Measurements from ENCODE around the gene PSMD5.

PSMD5 gene

DNA sequence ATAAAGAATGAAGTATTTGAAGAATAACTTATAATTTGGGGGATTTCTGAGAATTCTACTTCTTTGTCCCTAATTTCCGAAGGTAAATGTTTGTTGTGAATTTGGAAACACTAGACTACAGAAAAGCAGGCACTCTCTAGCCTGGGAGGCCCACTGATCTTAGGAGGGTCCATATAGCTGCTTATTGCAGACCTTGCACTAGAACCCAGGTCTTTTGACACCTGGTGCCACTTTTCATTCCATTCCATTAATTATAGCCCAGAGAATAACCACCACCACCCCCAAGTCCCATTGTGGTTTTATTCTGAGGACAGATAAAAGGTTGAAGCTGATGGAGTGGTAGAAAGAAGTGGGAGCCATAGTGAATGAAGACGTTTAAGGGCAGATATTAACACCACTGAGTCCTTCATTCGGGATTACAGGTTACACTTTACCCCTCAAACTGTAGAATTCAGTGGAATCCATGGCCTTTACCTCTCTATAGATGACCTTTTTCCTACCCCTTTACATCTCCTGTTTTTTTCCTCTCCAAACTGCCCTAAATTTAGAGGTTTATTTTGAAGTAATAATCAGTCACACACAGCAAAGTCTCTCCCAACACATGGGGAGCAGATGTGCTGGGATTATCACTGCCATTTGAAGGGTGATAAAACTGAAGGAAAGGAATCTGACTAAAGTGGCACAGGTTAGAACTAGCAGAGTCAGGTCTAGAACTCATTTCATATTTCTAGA is 12.0 kb upstream of the PSMD5 start:
- TF ChIP-seq ZFX (IDR thresholded peaks at IDR 0.05): no peak
- TF ChIP-seq, protein P1, sequence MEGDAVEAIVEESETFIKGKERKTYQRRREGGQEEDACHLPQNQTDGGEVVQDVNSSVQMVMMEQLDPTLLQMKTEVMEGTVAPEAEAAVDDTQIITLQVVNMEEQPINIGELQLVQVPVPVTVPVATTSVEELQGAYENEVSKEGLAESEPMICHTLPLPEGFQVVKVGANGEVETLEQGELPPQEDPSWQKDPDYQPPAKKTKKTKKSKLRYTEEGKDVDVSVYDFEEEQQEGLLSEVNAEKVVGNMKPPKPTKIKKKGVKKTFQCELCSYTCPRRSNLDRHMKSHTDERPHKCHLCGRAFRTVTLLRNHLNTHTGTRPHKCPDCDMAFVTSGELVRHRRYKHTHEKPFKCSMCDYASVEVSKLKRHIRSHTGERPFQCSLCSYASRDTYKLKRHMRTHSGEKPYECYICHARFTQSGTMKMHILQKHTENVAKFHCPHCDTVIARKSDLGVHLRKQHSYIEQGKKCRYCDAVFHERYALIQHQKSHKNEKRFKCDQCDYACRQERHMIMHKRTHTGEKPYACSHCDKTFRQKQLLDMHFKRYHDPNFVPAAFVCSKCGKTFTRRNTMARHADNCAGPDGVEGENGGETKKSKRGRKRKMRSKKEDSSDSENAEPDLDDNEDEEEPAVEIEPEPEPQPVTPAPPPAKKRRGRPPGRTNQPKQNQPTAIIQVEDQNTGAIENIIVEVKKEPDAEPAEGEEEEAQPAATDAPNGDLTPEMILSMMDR (conservative IDR thresholded peaks at IDR 0.05): no peak
- no peak overlapping the region for H3K27ac ChIP-seq

DNA sequence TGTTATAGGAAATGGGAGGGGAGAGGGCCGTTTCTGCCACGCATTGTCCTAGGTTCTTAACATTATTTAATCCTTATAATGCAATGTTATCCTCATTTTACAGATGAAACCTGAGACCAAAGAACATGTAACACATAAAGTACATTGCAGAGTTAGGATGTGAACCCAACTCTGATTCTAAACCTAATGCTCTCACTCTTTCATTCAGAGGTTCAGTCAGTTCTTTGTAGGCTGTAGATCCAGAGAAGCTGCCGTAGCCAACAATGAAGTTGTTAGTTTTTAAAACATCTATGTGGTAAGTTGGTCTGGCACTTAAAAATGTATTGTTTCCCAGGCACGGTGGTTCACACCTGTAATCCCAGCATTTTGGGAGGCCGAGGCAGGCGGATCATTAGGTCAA is 10.5 kb upstream of the PSMD5 start:
- no peak overlapping the region for H3K27ac ChIP-seq
- TF ChIP-seq ZFX (IDR thresholded peaks at IDR 0.05): no peak
- TF ChIP-seq, protein P1 (conservative IDR thresholded peaks at IDR 0.05): no peak

DNA sequence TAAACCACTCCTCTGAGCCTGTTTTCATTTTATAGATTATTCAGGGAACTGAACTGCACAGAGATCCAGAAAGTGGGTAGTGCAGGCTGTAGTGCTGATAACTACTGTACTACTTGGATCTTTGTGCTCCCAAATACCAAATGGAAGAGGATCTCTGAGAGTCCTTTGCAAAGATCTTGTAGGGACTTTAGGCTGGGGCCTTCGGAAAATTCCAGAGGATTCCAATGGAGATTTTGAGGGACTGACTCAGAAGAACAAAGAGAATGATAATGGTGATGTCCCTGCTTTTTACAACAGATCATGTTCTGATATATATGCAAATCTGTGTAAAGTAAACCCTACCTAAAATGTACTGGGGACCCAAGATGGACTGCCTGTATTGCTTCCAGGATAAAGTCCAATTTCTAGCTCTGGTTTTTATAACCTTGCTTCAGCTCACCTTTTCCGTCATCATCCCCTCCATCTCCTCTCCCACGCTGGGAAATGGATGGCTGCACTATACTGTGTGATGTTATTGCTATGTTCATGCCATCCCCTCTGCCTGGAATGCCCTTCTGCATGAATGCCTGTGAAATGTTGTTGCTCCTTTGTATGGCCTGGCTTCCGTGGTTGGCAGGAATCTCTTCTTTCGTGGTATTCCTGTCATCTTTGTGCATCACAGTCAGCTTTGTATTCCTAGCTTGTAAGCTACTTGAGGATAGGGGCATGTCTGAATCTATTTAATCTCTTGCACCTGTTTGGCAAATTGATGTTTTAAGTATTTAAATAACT is 9.7 kb upstream of the PSMD5 start:
- TF ChIP-seq ZFX (IDR thresholded peaks at IDR 0.05): no peak
- TF ChIP-seq, protein P1 (conservative IDR thresholded peaks at IDR 0.05): no peak

DNA sequence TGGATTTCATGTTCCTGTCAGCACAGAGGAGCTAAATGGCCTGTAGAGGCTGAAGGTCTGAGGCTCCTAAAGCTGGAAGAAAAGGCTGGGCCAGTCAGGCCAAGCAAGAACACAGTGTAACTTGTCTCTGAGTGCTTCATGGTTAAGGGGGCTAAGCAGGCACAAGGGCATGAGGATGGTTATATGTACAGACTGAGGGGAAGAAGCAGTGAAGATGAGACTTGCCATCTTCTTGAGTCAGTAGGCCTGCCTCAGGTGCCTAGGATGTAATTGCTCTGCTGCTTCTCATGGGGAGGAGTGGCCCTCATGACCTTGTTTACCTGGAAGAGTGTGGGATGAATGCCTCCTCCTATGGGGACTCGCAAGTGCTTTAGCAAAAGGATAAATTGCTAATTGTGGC is 8.7 kb upstream of the PSMD5 start:
- H3K27ac ChIP-seq: no peak overlapping the region

More for the DNA sequence above, 9.7 kb upstream of the PSMD5 start:
- no peak overlapping the region for H3K27ac ChIP-seq

DNA sequence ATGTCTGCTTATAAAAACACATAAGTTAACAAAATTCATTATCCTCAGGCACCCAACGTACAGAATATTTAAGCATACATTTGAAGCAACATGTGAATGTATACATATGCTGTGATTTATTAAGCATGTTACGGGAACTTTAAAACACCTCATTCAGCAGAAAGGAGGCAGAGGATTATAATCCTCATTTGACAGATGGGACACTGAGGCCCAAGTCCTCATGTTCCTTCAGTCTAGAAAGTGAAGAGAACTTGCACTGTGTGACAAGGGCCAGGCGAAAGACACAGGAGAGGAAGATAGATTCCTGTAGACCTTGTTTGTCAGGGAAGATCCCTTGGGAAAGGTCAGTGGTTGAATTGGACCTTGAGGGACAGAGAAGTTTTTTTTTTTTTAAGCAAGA is 7.6 kb upstream of the PSMD5 start:
- no peak overlapping the region for H3K27ac ChIP-seq
- TF ChIP-seq, protein P1 (conservative IDR thresholded peaks at IDR 0.05): no peak
- no peak for TF ChIP-seq ZFX (IDR thresholded peaks at IDR 0.05)

More for the DNA sequence above, 8.7 kb upstream of the PSMD5 start:
- TF ChIP-seq, protein P1 (conservative IDR thresholded peaks at IDR 0.05): no peak
- no peak for TF ChIP-seq ZFX (IDR thresholded peaks at IDR 0.05)

DNA sequence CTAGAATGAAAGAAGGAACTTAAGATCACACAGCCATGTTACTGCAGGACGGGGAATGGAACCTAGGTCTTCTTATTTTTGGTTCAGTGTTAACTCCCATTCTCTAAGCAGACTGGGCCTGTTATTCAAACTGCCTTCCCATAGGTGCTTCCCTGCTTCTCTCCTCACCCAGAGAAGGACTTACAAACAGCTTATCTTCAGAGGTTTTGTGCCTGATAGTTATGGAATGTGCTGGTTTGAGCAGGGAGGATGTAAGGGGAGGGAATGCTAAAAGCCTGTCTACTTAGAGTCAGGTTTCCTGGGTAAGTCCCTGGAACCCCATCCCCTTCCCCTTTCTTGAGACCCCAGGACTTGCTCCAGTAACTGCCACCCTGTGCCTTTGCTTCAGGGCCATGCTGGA is 4.2 kb upstream of the PSMD5 start:
- H3K27ac ChIP-seq: no peak overlapping the region
- TF ChIP-seq ZFX (IDR thresholded peaks at IDR 0.05): no peak
- TF ChIP-seq, protein P1 (conservative IDR thresholded peaks at IDR 0.05): no peak

DNA sequence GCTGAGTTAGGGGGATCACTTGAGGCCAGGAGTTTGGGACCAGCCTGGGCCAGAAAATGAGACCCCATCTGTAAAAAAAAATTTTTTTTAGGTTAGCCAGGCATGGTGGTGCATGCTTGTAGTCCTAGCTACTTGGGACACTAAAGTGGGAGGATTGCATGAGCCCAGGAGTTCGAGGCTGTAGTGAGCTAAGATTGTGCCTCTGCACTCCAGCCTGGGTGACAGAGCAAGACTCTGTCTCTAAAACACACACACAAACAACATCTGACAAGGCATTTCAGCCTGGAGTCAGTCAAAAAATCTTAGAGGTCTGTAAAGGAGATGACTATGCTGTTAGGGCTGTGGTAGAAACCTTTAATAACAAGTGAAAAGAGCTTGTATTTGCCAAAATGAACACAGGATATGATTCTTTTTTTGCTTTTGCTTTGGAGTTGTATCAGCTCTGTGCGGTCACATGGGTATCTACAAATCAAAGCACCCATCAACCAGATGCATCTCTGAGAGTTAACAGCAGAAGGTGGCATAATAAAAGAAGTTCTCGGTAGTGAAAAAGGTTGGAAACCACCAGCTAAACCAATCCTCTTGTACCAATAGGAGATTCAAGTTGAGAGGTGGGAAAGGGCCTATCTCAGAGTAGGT is 3.6 kb upstream of the PSMD5 start:
- TF ChIP-seq, protein P1 (conservative IDR thresholded peaks at IDR 0.05): no peak
- TF ChIP-seq ZFX (IDR thresholded peaks at IDR 0.05): no peak

More for the DNA sequence above, 3.6 kb upstream of the PSMD5 start:
- no peak overlapping the region for H3K27ac ChIP-seq

Measured in C4-2B (cell line).